K562 (cell line): ENCODE measurements around the gene SLC25A42. TPM values are rescaled to one million over a fixed set of nuclear protein-coding genes. Genes with fewer than 3 reads are reported as not detected.

ENCODE experiments used
- ATAC-seq: fragments of 200-7000 bp; cut with Tn5 transposase; 3 replicates; pipeline ENCODE4 v1.9.1; 2020; ENCODE audit warnings: moderate library complexity
- BruUV-seq: library from RNA; stranded (reverse); fragments of 400-500 nt; replicated peaks from 2 replicates; lab custom pipeline; 2021; lab: Mats Ljungman, UMichigan
- CTCF ChIA-PET: fragments of 300-600 bp; formaldehyde crosslinking; extraction: SDS; loops from one replicate; lab custom pipeline; 2021; ENCODE audit warnings: low intra/inter-chr PET ratio; lab: Yijun Ruan, JAX
- POLR2A ChIA-PET: fragments of 300-600, 350-650 bp; sonication (Branson Sonifier 250); formaldehyde crosslinking; extraction: SDS; loops from one replicate; lab custom pipeline; 2021; ENCODE audit warnings: antibody characterized with exemption, inconsistent platforms; lab: Yijun Ruan, JAX
- DNase-seq, 4 experiments: peaks; one replicate each; pipeline versions ENCODE4 v3.0.0 to v3.0.0-alpha.2; 2011 to 2018; ENCODE audit warnings: low spot score in 3 of 4, mixed read lengths in 3 of 4; ENCODE audit errors: extremely low read depth in 1 of 4
- FAIRE-seq: peaks from 2 replicates; lab custom pipeline; 2011; peaks lifted over from hg19 to GRCh38; lab: Jason Lieb, UNC
- H2AFZ ChIP-seq: 2 replicates; pipeline ENCODE4 v1.6.0; 2011; ENCODE audit warnings: low read depth, low read length, control low read depth, inconsistent platforms
- H3K27ac ChIP-seq: fragments of 200-600 bp; 3 replicates; pipeline ENCODE4 v1.8.0; 2011; ENCODE audit warnings: low read depth, mild to moderate bottlenecking, control low read depth, inconsistent platforms, low read length, moderate library complexity, mixed read lengths; ENCODE audit errors: extremely low read depth
- H3K27me3 ChIP-seq, 2 experiments: fragments of 300-600 bp in 1 of 2; 2 replicates in 1 of 2; 3 replicates in 1 of 2; pipeline versions ENCODE4 v1.6.0 to v1.8.0; 2011; ENCODE audit warnings: inconsistent platforms in 2 of 2, low read length in 2 of 2, mild to moderate bottlenecking in 1 of 2, mixed read lengths in 1 of 2, moderate library complexity in 1 of 2; ENCODE audit not compliant: control insufficient read depth in 2 of 2, insufficient read depth in 2 of 2
- H3K36me3 ChIP-seq: fragments of 300-600 bp; 3 replicates; pipeline ENCODE4 v1.8.0; 2011; ENCODE audit warnings: mild to moderate bottlenecking, low read length, inconsistent platforms; ENCODE audit not compliant: control insufficient read depth, insufficient read depth
- H3K4me1 ChIP-seq, 2 experiments: fragments of 200-600 bp in 1 of 2; replicated peaks in 1 of 2; 2 replicates in 1 of 2; 3 replicates in 1 of 2; pipeline versions ENCODE4 v1.5.1 to v1.8.0; 2011; ENCODE audit warnings: inconsistent platforms in 2 of 2, low read length in 2 of 2, mild to moderate bottlenecking in 1 of 2, mixed read lengths in 1 of 2, moderate library complexity in 1 of 2; ENCODE audit not compliant: control insufficient read depth in 2 of 2, insufficient read depth in 2 of 2
- H3K4me2 ChIP-seq: 2 replicates; pipeline ENCODE4 v1.6.1; 2011; ENCODE audit warnings: low read length, control low read depth, inconsistent platforms, mixed read lengths; ENCODE audit not compliant: insufficient read depth
- H3K4me3 ChIP-seq: fragments of 200-600 bp; sonication (generic), shearing (Covaris generic); 2 replicates; pipeline ENCODE4 v1.5.1; 2016; ENCODE audit warnings: control low read depth, inconsistent platforms
- H3K79me2 ChIP-seq: fragments of 200-600 bp; 3 replicates; pipeline ENCODE4 v1.8.0; 2011; ENCODE audit warnings: low read length, inconsistent platforms; ENCODE audit not compliant: control insufficient read depth, insufficient read depth
- H3K9ac ChIP-seq, 2 experiments: 2 replicates each; pipeline versions ENCODE4 v1.6.0 to v1.6.1; 2011; ENCODE audit warnings: low read depth in 2 of 2, low read length in 2 of 2, control low read depth in 1 of 2, inconsistent platforms in 1 of 2, mild to moderate bottlenecking in 1 of 2, mixed read lengths in 1 of 2; ENCODE audit not compliant: insufficient read depth in 1 of 2
- H3K9me1 ChIP-seq: one replicate; pipeline ENCODE4 v1.6.0; 2011; ENCODE audit warnings: inconsistent platforms, mild to moderate bottlenecking, low read length, moderate library complexity; ENCODE audit not compliant: control insufficient read depth, insufficient read depth
- H3K9me3 ChIP-seq: replicated peaks from 2 replicates; pipeline ENCODE4 v1.5.1; 2011; ENCODE audit warnings: low read depth, low read length, inconsistent platforms; ENCODE audit not compliant: control insufficient read depth, insufficient read depth
- H4K20me1 ChIP-seq: replicated peaks from 2 replicates; pipeline ENCODE4 v1.6.1; 2011; ENCODE audit warnings: low read length, inconsistent platforms, mixed read lengths; ENCODE audit not compliant: control insufficient read depth, insufficient read depth
- ARID4B ChIP-seq: sonication (generic); formaldehyde crosslinking; IDR thresholded peaks from 2 replicates; pipeline ENCODE4 v1.8.0; 2022; ENCODE audit warnings: mild to moderate bottlenecking, missing genetic modification reagents
- DEAF1 ChIP-seq: fragments of 450-650 bp; formaldehyde crosslinking; IDR thresholded peaks from 2 replicates; pipeline ENCODE4 v1.4.0; 2020; ENCODE audit warnings: mild to moderate bottlenecking, moderate library complexity
- ETV1 ChIP-seq: fragments of 450-650 bp; conservative IDR thresholded peaks from 2 replicates; pipeline ENCODE4 v1.6.1; 2016; ENCODE audit warnings: missing genetic modification characterization, control low read depth, low read depth, missing compliant biosample characterization
- ETV5 ChIP-seq: sonication (generic); formaldehyde crosslinking; IDR thresholded peaks from 2 replicates; pipeline ENCODE4 v1.4.0; 2020; ENCODE audit warnings: low read depth, mild to moderate bottlenecking, missing genetic modification reagents
- FOXK2 ChIP-seq, 2 experiments: fragments of 450-650 bp; IDR thresholded peaks in 1 of 2; conservative IDR thresholded peaks in 1 of 2; 2 replicates each; pipeline ENCODE4 v1.6.1; 2016; ENCODE audit warnings: low read depth in 2 of 2, mild to moderate bottlenecking in 1 of 2
- HOXB6 ChIP-seq: fragments of 250-450 bp; sonication (Bioruptor Pico); IDR thresholded peaks from 2 replicates; pipeline ENCODE4 v1.5.1; 2022; ENCODE audit warnings: mild to moderate bottlenecking, borderline replicate concordance
- MBD2 ChIP-seq: sonication (generic); IDR thresholded peaks from 2 replicates; pipeline ENCODE4 v1.6.1; 2016; ENCODE audit warnings: low read depth, borderline replicate concordance
- NEUROD1 ChIP-seq: fragments of 150-350 bp; IDR thresholded peaks from 2 replicates; pipeline ENCODE4 v1.6.1; 2014; ENCODE audit warnings: borderline replicate concordance, low read length, low read depth; ENCODE audit not compliant: partially characterized antibody
- ZBTB11 ChIP-seq, 3 experiments: fragments of 200-800 bp in 1 of 3; fragments of 250-450 bp in 1 of 3; fragments of 450-650 bp in 1 of 3; sonication (Bioruptor Pico) in 1 of 3; sonication (Bioruptor generic) in 1 of 3; formaldehyde crosslinking in 1 of 3; IDR thresholded peaks; 2 replicates each; pipeline versions ENCODE4 v1.6.1 to v1.8.0; 2016 to 2022; ENCODE audit warnings: mild to moderate bottlenecking in 2 of 3, missing genetic modification characterization in 2 of 3, missing compliant biosample characterization in 1 of 3, moderate library complexity in 1 of 3
- ZNF184 ChIP-seq: sonication (generic); formaldehyde crosslinking; IDR thresholded peaks from 2 replicates; pipeline ENCODE4 v1.5.0; 2020; ENCODE audit warnings: missing genetic modification reagents
- WGBS: fragments of 100-300 bp; shearing (Covaris generic); methylation state at CpG from one replicate; pipeline ENCODE4 v1.1.6; 2016; ENCODE audit warnings: low coverage, mixed read lengths; ENCODE audit not compliant: insufficient coverage; ENCODE audit errors: missing lambda C conversion rate; 5-methylcytosine and 5-hydroxymethylcytosine counted together
- in situ Hi-C: fragments of 300-500 bp; cut with MboI; formaldehyde crosslinking; loops from 4 replicates; pipeline ENCODE4 v1.15.0; 2018; ENCODE audit warnings: inconsistent platforms, mixed read lengths
- intact Hi-C: fragments of 100-400 bp; cut with micrococcal nuclease; formaldehyde crosslinking; loops from 2 replicates; pipeline ENCODE4 v1.14.2; 2022
- polyA plus RNA-seq, 8 experiments: library from polyadenylated mRNA; depleted of rRNA in 4 of 8; stranded (reverse) in 5 of 8; unstranded in 3 of 8; fragments of >200 nt; fragmentation: Nextera tagmentation in 2 of 8; fragmentation: Illumina TruSeq in 1 of 8; extraction: Ambion mirVana in 2 of 8; extraction: Trizol in 1 of 8; gene quantifications; 2 replicates each; pipeline versions ENCODE4 v1.2.1 to v1.2.3, GENCODE V29; 2011 to 2014; ENCODE audit warnings: inconsistent platforms in 1 of 8, missing spikeins in 1 of 8
- total RNA-seq, 7 experiments: library from RNA; depleted of rRNA in 6 of 7; stranded (reverse); fragments of >200 nt in 6 of 7; fragmentation: Illumina TruSeq in 2 of 7; extraction: Trizol in 2 of 7; gene quantifications; 2 replicates each; pipeline versions ENCODE4 v1.2.1 to v1.2.3, GENCODE V29; 2011 to 2021; ENCODE audit warnings: low replicate concordance in 1 of 7

SLC25A42 gene
- total and polyA plus RNA-seq, 9 of the 15 experiments (the other 6 are each of a cell fraction or from before 2014, with no cell fraction given): 0.59 to 32.2 (median 14.1) TPM

- H3K36me3 ChIP-seq: peaks cover 61% of the 10 kb centered on the region
- no peaks in the 10 kb centered on the region for H3K27me3 ChIP-seq
- no TSS peak for BruUV-seq
- DNase-seq (peak; percentile 93 to 98 (median 97)), ATAC-seq (peak; percentile 88), FAIRE-seq (peak; percentile 59)
- CTCF ChIA-PET: no interaction called here
- peak within 1 kb of the TSS; percentile 99 for H3K27ac ChIP-seq
- H3K4me3 ChIP-seq: peak within 1 kb of the TSS; percentile 98
- peak within 1 kb of the TSS; percentile 95 to 99 for H3K9ac ChIP-seq
- in situ Hi-C loops (no loop called here), intact Hi-C loops (loop anchor here (1.0 to 2.0 kb wide), 2 partner anchors 30 to 71 kb away; partner anchors contain the start of gene SLC25A42)
- peak within 1 kb of the TSS; percentile 88 for H3K4me2 ChIP-seq
- H2AFZ ChIP-seq: peak within 1 kb of the TSS; percentile 100
- peaks cover 4 to 30% of the 10 kb centered on the region in 2 experiments; a peak in 3 of 5 replicates for H3K4me1 ChIP-seq
- H3K9me1 ChIP-seq: no peaks in the 10 kb centered on the region
- H4K20me1 ChIP-seq: no peaks in the 10 kb centered on the region
- POLR2A ChIA-PET: no interaction called here
- under 1% methylated on average over 76 of the region's 94 CpGs for WGBS
- H3K79me2 ChIP-seq: peaks cover 86% of the 10 kb centered on the region
- H3K9me3 ChIP-seq: 0 out of 2 replicates have a peak, but pooled peaks cover 4% of the 10 kb centered on the region
- TF ChIP-seq ARID4B (peak; percentile 97), NEUROD1 (no peak), ZNF184 (CRISPR knock-in tag) (no peak), ETV1 (tag) (peak; percentile 60), DEAF1 (no peak), HOXB6 (CRISPR knock-in tag) (no peak), FOXK2 (conservative IDR thresholded peaks at IDR 0.05 in 1 of 2, IDR thresholded peaks at IDR 0.05 in 1 of 2; ENCODE audit: low read depth in 2 of 2) (peak; percentile 25 to 52), ZBTB11 (CRISPR knock-in tag; IDR thresholded peaks at IDR 0.05) (0 out of 6 replicates have a peak, but pooled peaks of 1 of the 3 experiments have one; percentile 8), MBD2 (no peak; the same call in 1 of the 2 replicates), ETV5 (CRISPR knock-in tag) (peak; percentile 60)
Observed at GRCh38 chr19:19033426-19034203, 30.2 kb upstream of the SLC25A42 start, which contains the start of the genes ARMC6 and SUGP2. Gene ARMC6 (plus strand): TSS chr19:19033603. CDS start chr19:19034210, 607 bp downstream. Gene SUGP2 (minus strand): TSS chr19:19033517. CDS start chr19:19031071, 2,446 bp downstream.
